Psoas muscle (tissue), 8 donors: ENCODE results near the gene AGXT2. TPM values are rescaled to one million over a fixed set of nuclear protein-coding genes. Genes with fewer than 3 reads are reported as not detected.

Source experiments
- ATAC-seq, 4 donors: fragments of 200-7000 bp; cut with Tn5 transposase; one replicate each; pipeline ENCODE4 v1.9.1; 2020; ENCODE audit warnings: moderate library complexity in 3 of 4, mild to moderate bottlenecking in 2 of 4
- DNase-seq, 2 donors: peaks; one replicate each; pipeline ENCODE4 v3.0.0-alpha.2; 2020
- H3K27ac ChIP-seq: fragments of 200-600 bp; one replicate; pipeline ENCODE4 v1.8.0; 2022
- H3K27me3 ChIP-seq, 3 donors: fragments of 200-600 bp in 1 of 3; one replicate each; pipeline versions ENCODE4 v1.6.1 to v1.8.0; 2013 to 2022; ENCODE audit warnings: low read length in 2 of 3, mild to moderate bottlenecking in 2 of 3, moderate library complexity in 1 of 3; ENCODE audit not compliant: insufficient read depth in 3 of 3
- H3K36me3 ChIP-seq, 2 donors: fragments of 200-600 bp in 1 of 2; one replicate each; pipeline versions ENCODE4 v1.6.1 to v1.8.0; 2013 to 2022; ENCODE audit warnings: low read depth in 1 of 2, mild to moderate bottlenecking in 1 of 2, moderate library complexity in 1 of 2; ENCODE audit not compliant: insufficient read depth in 1 of 2
- H3K4me1 ChIP-seq: fragments of 200-600 bp; one replicate; pipeline ENCODE4 v1.8.0; 2022
- H3K4me3 ChIP-seq: fragments of 200-600 bp; one replicate; pipeline ENCODE4 v1.8.0; 2022; ENCODE audit warnings: mild to moderate bottlenecking
- H3K9me3 ChIP-seq: fragments of 200-600 bp; one replicate; pipeline ENCODE4 v1.8.0; 2022
- WGBS, 3 donors: extraction: QIAGEN DNeasy Blood & Tissue Kit; methylation state at CpG; one replicate each; pipeline versions ENCODE4 v1.1.6 to v1.1.7; 2013; 5-methylcytosine and 5-hydroxymethylcytosine counted together
- intact Hi-C, 2 donors: fragments of 100-400 bp; cut with DNase I; formaldehyde crosslinking; loops; one replicate each; pipeline versions ENCODE4 v1.11.0 to v1.14.2; 2022
- polyA plus RNA-seq, 3 donors: library from polyadenylated mRNA; stranded (reverse); fragments of 200-250 nt; gene quantifications; one replicate each; pipeline ENCODE4 v1.2.3, GENCODE V29; 2013
- total RNA-seq, 4 donors: library from RNA; stranded (reverse); fragmentation: NEBNext Ultra II Directional in 2 of 4; extraction: Animal tissue kit (Norgen Biotek cat#: 25700) in 2 of 4; gene quantifications; one replicate each; pipeline versions ENCODE4 v1.2.1 to v1.2.4, GENCODE V29; 2021 to 2023
- TF ChIP-seq, protein P1 (sequence below): fragments of 200-600 bp; IDR thresholded peaks from one replicate; pipeline ENCODE4 v1.8.0; 2022; ENCODE audit warnings: antibody characterized with exemption
- donor health status: healthy with polysubstance abuse.
- donor health status: DM: no; HTN: no; CAD: no; lungs with moderate emphysema.
- donor health status: Bipolar disorder and iron deficiency.
- donor health status: healthy.
- donor health status: DM: yes; HTN: yes; CAD: no.
- donor health status: DM: no; HTN: no; CAD: no.
- donor health status: DM: no; HTN: no; CAD: no.
- donor health status: DM: yes; HTN: yes; CAD: no.

The AGXT2 gene
- total and polyA plus RNA-seq, 7 donors, result not detected

DNA sequence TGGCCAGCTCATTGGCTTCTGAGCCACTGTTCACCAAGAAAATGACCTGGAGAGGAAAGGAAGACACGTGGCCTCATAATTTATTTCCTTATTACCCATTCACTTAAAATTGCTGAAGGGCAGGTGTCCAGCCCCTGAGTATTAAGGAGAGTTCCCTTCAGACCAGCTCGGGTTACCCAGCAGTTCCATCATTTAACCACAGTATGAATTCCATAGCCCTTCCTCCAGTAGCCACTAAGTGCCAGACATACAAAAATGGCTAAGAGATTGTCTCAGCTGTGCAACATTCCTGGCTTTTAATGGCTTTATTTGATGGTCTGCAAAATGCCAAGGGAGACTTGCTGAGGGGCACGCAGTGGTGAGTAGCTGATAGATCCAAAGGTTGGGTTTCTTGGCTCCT, 12.5 kb downstream of the AGXT2 start:
- intact Hi-C loops, result no loop called here
- Histone ChIP-seq H3K36me3 (no peaks in the 10 kb centered on the region), H3K27ac (no peak overlapping the region), H3K9me3 (no peaks in the 10 kb centered on the region), H3K27me3 (no peaks in the 10 kb centered on the region), H3K4me3 (no peak overlapping the region), H3K4me1 (no peaks in the 10 kb centered on the region)
- TF ChIP-seq, protein P1, sequence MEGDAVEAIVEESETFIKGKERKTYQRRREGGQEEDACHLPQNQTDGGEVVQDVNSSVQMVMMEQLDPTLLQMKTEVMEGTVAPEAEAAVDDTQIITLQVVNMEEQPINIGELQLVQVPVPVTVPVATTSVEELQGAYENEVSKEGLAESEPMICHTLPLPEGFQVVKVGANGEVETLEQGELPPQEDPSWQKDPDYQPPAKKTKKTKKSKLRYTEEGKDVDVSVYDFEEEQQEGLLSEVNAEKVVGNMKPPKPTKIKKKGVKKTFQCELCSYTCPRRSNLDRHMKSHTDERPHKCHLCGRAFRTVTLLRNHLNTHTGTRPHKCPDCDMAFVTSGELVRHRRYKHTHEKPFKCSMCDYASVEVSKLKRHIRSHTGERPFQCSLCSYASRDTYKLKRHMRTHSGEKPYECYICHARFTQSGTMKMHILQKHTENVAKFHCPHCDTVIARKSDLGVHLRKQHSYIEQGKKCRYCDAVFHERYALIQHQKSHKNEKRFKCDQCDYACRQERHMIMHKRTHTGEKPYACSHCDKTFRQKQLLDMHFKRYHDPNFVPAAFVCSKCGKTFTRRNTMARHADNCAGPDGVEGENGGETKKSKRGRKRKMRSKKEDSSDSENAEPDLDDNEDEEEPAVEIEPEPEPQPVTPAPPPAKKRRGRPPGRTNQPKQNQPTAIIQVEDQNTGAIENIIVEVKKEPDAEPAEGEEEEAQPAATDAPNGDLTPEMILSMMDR, result no peak
- DNase-seq, result no peak
- ATAC-seq, result no peak
- 55 to 61% (median 59%) methylated on average over 3 of the region's 3 CpGs for WGBS, 3 donors

DNA sequence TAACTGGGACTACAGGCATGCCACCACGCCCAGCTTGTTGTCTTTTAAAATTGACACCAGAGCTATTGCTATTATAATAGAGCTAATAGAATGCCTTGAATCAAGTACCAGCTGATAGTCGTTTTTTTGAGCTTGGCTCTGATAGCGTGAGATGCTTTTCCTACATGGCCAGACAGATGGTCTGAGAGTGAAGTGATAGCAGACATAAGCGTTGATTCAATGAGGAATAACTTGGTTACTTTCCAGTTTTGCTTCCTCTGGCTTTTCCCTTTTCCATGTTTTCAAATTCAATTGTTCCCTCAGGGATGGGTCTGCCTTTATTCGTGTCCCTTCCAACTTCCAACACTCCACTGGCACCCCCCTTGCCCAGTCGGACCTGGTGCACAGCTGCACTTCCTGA, 15.4 kb downstream of the AGXT2 start:
- no peaks in the 10 kb centered on the region for H3K27me3 ChIP-seq
- ATAC-seq (no peak), DNase-seq (no peak)
- H3K27ac ChIP-seq, result no peak overlapping the region
- intact Hi-C loops, result no loop called here
- no peaks in the 10 kb centered on the region for H3K36me3 ChIP-seq
- TF ChIP-seq, protein P1, result no peak
- no peaks in the 10 kb centered on the region for H3K4me1 ChIP-seq
- no peak overlapping the region for H3K4me3 ChIP-seq
- 32 to 36% (median 34%) methylated on average over 6 of the region's 6 CpGs for WGBS, 3 donors
- H3K9me3 ChIP-seq, result no peaks in the 10 kb centered on the region

DNA sequence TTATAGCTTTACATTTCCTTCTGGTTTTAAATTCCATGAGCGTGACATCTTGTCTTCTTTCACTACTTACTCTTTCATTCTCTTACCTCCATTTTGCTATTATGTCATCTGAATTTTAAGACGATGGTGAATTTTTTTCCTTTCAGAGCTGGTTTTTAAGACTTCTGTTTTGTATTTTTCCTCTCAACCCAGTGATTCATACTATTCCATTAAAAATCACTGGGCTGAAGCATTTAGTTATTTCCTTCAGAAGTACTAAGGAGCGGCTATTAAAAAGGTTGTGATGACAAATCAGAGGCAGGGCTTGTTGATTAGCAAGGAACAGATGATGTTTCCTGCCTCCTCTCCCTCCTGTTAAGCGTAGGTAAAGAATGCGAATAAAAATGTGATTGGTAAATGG, 16.5 kb downstream of the AGXT2 start:
- ATAC-seq (no peak), DNase-seq (no peak)
- WGBS, 3 donors, result 58 to 61% (median 60%) methylated on average over 5 of the region's 5 CpGs
- H3K4me1 ChIP-seq, result no peaks in the 10 kb centered on the region
- no peak overlapping the region for H3K27ac ChIP-seq
- no peak overlapping the region for H3K4me3 ChIP-seq
- intact Hi-C loops, result no loop called here
- TF ChIP-seq, protein P1, result no peak
- H3K36me3 ChIP-seq, result no peaks in the 10 kb centered on the region
- H3K9me3 ChIP-seq, result no peaks in the 10 kb centered on the region
- no peaks in the 10 kb centered on the region for H3K27me3 ChIP-seq

DNA sequence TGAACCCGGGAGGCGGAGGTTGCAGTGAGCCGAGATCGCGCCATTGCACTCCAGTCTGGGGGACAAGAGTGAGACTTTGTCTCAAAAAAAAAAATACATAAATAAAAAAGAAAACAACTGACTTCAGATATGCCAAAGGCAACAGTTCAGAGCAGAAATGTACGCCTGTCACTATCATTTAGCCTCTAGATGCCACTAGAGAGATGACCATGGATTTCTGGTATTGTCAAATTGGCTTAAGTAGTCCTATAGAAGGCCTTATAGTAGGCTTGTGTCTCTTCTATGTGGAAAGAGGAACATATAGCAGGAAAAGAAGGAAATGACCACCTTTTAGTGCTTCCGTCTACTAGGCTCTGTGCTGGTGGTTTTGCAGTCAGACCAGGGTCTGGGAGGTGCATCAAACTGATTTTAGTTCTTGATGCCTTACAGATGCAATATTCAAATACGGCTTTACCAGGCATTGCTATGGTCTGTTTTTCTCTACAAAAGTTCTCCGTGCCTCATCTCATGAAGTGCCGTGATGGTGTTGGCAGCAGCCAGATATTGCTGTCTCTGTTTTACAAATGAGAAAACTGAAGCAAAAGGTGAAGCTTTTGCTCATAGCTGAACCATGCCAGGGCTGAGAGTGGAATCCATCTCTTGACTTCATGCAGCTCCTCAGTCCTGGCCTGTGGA, 17.2 kb downstream of the AGXT2 start:
- no peaks in the 10 kb centered on the region for H3K36me3 ChIP-seq
- DNase-seq (no peak), ATAC-seq (no peak)
- H3K4me1 ChIP-seq, result no peaks in the 10 kb centered on the region
- intact Hi-C loops, result no loop called here
- H3K27ac ChIP-seq, result no peak overlapping the region
- no peaks in the 10 kb centered on the region for H3K27me3 ChIP-seq
- H3K9me3 ChIP-seq, result no peaks in the 10 kb centered on the region
- WGBS, 3 donors, result 75 to 77% (median 76%) methylated on average over 10 of the region's 10 CpGs
- H3K4me3 ChIP-seq, result no peak overlapping the region
- TF ChIP-seq, protein P1, result no peak

DNA sequence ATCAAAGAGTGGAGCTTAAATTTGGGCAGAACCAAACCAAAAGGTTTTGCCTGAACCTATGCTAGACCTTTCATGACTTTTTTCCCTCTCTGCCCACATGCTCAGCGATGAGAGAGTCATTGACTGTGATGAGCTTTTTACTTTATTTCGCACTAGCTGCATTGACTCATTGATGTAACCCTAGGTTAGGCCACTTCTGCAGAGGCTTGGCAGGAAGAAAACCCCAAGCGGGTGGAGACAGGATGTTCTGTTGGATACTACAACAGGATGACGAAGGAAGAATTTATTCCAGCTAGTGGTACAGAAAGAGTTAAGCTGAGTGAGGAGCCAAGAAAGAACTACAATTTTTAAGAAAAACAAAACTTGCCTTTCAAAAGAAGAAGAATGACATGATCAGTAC, 18.4 kb downstream of the AGXT2 start:
- intact Hi-C loops, result no loop called here
- TF ChIP-seq, protein P1, result no peak
- Histone ChIP-seq H3K4me3 (no peak overlapping the region), H3K27ac (no peak overlapping the region), H3K27me3 (no peaks in the 10 kb centered on the region), H3K36me3 (no peaks in the 10 kb centered on the region), H3K9me3 (no peaks in the 10 kb centered on the region), H3K4me1 (no peaks in the 10 kb centered on the region)
- ATAC-seq (peak in 2 of 4 donors; percentile 45 to 55), DNase-seq (peak in 1 of 2 donors; percentile 65)
- 46 to 53% (median 50%) methylated on average over 4 of the region's 4 CpGs for WGBS, 3 donors
